Measurements from ENCODE around the gene OAF.
"Not testable (repeated sequence)": the region's sequence is repeated elsewhere in the genome, so short reads cannot be mapped to it uniquely, and the experiment has no call there.

The OAF gene

DNA sequence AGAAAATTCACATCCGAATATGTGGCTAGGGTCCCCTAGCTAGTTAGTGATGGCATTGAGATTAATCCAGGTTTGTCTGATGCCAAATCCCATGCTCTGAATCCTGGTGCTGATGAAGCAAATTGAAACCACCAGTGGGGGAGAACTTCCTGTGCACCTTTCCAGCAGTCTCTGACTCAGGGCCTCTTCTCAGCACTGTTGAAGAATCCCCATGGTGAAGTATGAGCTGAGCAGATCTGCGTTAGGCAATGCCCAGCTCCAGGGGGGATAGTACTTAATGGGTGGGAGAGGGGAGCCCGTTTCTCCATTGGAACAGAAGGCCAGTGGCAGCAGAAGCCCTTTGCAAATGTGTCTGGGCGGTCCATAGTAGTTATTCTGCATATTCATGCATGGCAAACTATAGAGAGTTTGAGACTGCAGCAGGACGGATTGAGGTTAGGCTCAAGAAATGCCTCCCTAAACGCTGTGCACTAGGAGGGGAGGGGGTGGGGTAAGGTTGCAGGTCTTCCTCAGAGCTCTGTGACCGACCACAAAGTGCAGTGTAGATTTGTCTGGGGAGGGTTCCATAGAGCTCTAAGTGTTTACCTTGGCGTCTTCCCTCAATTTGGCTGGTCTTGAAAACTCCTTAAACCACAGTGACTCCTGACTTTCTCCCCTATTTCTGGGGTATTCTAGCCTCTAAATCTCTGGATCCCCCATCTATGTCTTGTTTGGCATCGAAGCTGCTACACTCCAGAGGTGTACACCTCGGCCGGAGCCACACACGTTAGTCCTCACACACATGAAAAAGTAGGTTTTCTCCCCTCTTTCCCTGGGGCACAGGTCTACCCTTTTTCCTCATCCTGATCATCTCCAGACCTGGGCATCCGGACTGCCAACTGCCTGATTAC is 33.9 kb downstream of the OAF start:
- DNase-seq, result no peak

DNA sequence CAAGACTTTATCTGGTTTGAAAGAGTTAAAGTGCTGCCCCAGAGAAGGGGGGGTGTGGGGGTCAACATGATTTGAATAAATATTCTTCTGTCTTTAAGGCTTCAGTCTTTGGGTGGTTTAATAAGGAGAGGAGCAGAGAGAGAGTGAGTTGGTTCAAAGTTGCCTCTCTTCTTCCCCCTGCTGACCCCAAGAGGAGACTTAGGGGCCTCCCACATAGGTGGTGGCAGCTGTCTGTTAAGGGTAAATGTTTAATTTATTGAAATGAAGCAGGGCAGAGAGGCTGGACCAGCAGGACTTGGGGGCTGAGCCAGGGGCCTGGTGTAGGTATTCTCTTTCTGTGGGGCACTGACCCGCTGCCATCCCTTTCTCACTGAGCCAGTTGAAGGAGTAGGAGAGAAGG is 34.6 kb downstream of the OAF start:
- DNase-seq, result no peak

DNA sequence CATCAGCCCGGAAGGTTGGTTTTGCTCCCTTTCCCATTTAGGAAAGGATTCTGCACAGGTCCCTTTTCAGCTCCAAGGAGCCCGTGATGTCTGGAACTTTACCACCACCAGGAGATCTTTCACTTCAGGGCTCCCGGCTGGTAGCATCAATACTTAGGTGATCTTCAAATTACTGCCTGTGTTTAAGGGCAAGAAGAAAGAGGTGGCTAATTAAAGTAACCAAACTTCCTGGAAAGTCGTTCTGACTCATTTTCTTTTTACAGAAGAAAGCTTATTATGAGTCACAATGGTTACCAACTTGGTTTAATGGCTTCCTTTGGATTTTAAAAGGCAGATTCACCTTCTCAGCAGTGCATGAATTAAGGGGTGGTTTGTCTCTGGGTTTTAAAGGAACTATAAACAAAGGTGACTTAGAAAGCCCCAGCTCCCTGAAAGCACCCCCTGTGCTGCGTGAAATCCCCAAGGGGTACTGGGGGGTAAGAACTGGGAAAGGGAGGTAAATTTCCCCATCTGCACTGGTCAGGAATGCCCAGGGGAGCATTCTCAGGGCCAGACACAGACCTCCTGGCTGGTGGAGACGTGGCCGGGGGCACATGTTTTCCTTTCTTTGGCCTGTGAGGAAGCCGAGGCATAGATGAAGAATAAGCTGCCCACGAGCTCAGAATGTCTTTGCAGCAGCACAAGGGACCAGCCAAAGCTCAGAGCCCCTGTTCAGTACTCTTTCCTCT is 37.9 kb downstream of the OAF start:
- no peak for DNase-seq

DNA sequence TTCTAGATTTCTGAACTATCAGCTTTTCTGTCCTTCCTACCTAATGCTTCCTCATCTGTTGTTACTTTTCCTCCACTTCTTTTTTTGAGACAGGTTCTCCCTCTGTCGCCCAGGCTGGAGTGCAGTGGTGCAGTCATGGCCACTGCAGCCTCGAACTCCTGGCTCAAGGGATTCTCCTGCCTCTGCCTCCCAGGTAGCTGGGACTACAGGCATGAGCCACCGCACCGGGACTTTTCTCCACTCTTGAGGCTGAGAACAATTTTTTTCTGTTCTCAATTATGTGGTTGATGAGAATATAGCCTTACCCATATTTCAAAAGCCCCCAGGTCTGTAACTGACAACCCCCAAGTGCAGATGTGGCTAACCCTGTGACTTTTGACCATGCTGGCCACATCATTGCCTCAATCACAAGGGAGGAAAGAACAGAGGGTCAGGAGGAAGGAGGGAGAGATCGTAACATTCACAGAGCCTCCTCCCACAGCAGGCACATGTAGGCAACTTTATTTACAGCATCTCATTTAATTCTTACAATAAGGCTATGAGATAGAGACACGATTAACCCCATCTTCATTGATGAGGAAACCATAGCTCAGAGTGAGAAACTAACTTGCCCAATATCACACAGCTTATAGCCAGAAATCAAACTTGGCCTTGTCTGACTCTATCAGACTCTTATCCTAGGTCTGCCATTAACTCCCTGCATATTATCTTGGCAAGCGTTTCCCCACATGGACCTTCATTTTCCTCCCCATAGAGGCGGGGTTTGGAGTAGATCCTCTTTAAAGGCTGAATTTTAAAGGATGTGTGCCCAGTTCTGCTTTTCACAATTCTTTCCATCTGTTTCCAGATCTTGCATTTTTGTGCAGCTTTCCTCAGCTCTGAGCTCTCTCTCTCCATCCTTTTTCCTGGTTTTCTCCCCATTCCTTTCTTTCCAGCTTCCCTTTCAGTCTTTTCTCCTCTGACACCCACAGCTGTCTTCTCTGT is 38.7 kb downstream of the OAF start:
- no peak for DNase-seq

DNA sequence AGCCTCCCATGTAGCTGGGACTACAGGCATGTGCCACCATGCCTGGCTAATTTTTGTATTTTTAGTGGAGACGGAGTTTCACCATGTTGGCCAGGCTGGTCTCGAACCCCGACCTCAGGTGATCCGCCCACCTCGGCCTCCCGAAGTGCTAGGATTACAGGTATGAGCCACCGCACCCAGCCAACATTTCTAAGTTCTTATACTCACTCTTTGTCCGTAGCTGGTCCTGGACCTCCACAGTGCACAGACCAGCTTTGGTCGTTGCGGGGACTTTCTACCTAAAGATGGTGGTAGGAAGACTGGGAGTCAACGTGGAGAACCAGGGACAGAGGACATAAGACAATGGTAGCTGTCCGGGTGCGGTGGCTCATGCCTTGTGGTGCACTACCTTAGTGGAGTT is 42.5 kb downstream of the OAF start:
- DNase-seq, result not testable (repeated sequence)

DNA sequence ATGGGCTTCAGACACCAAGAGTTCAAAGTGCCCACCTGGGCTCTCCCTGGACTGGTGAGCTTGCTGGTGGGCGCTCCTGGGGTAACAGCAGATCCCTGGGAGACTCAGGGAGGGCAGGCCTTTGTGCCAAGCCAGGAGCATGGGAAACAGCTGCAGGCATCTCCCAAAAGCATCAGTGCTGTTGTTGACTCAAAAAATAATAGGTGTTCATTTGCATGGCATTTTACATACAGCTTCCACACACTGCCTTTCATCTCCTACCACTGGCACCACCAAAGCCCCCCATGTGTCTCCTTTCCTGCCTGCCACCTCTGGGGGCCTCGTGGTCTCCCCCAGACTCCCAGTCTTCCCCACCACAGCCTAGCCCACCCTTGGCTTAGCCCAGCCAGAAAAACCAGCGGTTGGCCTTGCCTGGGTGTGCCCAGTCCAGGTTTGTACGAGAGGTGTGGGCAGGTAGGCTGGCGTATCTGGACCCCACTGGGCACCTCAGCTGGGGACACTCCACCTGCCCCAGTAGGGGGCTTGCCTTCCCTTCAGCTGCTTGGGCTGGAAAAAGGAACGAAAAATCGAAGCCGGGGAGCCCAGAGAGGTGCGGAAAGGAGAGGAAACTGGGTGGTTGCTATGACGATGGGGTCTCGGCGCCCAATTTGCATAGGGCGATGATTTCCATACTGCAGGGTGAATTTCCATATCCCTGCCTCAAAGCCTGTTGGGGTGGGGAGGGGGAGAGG is 44.1 kb downstream of the OAF start:
- peak; percentile 51 for DNase-seq

DNA sequence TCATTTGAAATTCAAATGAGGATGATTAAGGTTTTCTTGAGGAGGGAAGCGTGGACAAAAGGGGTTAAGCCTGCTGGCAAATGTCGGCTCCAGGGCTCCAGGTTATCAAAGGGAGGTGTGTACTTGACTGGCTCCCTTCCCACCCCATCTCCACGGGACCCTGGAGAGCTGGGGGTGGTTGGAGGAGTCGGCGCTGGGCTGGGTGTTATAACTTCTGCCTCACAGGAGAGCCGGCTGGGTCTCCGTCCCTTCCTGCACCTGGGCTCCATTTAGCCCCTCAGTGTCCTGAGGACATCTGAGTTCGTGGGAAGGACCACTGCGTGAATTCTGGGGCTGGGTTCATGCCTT is 44.7 kb downstream of the OAF start:
- no peak for DNase-seq

DNA sequence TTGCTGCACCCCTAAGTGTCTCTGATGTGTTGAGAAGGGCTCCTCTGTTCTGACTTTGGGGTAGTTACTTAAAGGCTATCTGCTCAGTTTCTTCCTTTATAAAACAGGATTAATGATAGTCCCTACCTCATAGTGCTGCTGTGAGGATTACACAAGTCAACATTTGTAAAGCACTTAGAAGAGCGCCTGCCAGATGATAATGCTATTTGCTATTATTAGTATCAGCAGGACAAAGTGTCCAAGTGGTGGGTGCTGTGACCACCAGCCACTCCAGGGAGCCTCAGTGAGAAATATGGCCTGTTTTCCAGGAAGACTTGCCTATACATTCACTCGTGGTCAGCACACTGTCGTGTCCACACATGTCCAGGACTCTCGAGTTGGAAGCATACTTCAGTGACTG is 45.3 kb downstream of the OAF start:
- no peak for DNase-seq

DNA sequence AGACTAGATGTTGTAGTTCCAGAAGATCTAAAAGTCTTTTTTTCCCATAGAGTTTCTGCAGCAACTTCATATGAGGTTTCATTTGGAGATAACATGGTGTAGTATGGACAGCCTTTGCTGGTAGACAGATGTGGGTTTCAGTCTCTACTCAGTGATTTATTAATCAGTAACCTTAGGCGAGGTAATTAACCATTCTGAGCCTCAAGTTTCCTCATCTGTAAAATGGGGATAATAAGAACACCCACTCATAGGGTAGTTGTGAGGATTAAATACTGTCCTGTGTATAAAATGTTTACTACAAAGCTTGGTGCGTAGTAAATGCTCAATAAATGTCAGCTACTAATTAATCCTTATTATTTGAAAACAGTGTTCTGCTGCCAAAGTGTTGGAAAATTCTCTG is 45.9 kb downstream of the OAF start:
- DNase-seq, result no peak

DNA sequence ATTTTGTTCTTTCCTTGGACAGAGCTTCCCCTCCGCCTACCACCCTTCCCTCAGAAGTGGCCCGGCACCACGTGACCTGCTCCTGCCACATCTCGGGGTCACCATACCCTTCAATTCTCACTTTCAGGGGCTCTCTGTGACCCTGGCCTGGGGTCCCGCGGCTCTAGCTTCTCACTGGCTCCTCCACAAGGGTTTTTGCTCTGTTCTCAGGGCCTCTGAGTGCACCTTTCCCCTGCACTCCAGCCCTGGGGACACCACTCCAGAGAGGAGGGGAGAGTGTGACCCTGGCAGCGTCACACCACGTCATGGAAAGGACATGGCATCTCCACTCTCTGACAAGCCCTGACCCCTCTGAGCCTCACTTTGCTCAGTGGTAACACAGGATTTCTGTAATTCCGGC is 46.5 kb downstream of the OAF start:
- DNase-seq, result no peak

DNA sequence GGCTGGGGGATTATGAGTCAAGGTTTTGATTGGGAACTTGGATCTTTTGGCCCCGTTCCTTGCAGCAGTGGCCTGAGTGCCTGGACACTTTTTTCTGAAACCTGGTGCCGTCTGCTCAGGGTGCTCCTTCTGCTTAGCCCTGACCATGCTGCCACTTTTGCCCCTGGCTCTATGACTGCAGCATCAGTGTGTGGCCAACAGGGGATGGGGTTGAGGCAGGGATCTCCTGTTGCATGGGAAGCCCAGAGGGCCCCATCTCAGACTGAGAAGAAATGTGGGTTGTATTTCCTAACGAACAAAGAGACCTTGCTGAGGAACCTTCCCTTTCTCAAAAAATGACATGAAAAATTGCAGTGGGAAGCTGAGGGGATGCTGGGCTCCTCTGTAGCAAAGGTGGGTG is 47.8 kb downstream of the OAF start:
- DNase-seq, result no peak

DNA sequence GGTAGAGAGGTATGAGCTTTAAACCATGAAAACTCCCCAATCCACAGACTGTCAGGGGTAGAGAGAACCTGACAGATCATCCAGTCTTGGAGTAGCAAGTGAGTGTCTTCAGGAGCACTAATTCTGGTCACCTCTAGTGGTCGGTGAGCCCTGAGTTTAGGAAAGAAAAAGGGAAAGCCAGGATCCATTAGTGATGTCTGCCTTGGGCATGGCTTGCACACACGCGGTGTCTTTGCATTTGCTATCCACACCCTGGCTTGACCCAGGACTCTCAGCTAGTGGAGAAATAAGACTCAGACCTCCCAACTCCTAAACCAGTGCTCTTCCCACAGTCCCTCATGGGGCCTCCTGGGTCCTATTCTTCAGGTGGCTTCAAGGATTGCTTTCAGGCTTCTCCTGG is 48.4 kb downstream of the OAF start:
- no peak for DNase-seq

DNA sequence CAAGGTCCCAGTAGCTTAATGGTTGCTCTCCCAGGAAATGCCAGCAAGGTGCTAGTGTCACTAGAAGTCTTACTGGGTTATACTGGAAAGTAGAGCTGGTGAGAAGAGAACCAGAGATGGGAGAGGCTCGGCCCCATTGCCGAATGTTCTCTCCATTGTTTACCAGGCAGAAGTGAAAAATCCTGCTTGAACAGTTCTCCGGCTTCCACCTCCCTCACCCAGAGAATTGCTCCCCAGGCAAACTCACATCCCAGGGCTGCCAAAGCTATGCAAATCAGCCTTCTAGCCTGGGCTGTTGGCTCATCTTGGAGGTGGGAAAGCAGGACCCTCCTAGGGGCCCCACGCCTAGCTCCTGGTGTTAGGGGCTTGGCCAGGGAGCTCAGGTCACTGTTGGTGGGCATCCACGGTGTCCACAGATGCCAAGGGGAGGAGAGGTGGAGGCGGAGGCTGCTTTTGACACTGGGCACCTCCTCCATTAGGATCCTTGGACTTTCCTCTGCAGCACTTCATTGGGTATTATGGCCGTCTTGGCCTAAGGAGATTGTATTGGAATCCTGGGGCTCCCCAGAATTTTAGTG is 49.2 kb downstream of the OAF start:
- no peak for DNase-seq

DNA sequence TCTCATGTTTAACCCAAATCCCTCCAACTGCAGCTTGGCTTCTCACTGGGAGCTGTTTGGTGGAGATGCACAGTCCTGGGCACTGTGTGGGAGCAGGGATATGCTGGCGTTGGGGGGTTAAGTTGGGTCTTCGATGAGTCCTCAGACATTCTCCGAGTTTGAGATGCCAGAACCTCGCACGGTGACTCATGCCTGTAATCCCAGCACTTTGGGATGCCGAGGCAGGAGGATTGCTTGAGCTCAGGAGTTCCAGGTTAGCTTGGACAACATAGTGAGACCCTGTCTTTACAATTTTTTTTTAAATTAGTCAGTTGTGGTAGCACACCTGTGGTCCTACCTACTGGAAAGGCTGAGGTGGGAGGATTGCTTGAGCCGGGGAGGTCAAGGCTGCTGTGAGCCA is 49.8 kb downstream of the OAF start:
- DNase-seq, result no peak

DNA sequence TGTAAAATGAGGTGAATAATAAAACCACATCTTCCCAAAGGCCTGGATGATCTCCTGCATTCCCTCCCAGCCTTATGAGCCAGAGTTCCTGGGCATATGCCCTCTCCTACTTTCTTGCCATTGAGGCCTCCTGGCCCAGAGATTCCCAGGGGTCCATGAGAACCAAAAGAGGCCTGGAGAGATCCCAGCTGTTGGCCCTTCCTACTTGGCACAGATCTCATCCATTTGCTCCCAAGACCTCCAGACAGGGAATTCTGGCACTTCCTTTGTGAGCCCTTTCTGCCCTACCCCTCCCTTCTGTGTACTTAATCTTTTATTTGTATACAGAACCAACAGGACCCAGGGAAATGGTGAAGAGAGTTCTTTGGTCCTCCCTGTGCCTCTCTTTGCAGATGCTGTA is 50.5 kb downstream of the OAF start:
- no peak for DNase-seq

DNA sequence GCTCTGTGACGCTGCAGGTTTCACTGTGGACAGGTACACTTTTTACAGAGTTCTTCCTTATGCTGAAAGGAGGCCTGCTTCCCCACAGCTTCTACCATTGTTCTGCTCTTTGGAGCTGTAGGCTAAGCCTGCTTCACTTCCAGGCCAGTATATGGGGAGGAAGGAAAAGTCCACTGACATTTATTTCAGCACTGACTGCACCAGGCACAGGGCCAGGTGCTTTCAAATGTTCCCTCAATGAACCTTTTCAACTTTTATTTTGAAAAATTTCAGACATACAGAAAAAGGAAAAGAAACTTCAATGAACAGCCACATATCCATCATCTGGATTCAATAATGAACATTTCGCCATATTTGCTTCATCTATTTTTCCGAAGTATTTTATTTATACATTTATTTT is 51.1 kb downstream of the OAF start:
- no peak for DNase-seq

DNA sequence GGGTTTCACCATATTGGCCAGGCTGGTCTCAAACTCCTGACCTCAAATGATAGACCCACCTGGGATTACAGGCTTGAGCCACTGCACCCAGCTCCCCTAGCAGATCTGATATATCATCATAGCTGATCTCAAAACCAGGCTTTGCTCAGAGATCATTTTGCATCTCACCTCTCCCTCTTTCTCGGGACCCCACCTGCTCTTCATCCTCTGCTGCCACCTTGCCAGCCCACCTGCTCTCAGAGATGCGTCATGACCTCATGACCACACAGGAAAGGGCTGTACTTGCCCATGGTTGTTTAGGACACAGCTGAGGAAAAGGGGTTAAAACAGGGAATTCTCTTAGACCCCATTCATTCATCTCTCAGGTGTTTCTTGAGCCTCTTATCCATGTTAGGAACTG is 56.5 kb downstream of the OAF start:
- no peak for DNase-seq

DNA sequence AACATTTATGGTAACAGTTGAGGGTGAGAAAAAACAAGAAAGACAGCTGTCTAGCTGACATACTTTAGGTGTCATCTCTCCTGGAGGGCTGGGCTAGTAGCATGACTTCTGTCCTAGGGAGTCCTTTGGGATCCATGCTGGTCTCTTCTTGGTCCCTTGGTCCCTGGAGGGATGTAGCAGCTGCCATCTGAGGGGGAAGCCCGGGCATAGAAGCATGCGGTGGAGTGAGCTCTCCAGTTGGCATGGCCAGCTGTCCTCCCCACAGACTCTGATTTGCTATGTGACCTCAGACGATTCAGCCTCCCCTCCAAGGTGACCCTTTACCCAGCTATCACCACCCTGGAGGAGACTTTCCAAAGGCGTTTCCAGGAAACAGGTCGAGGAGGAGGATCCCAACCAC is 57.9 kb downstream of the OAF start:
- DNase-seq, result no peak

DNA sequence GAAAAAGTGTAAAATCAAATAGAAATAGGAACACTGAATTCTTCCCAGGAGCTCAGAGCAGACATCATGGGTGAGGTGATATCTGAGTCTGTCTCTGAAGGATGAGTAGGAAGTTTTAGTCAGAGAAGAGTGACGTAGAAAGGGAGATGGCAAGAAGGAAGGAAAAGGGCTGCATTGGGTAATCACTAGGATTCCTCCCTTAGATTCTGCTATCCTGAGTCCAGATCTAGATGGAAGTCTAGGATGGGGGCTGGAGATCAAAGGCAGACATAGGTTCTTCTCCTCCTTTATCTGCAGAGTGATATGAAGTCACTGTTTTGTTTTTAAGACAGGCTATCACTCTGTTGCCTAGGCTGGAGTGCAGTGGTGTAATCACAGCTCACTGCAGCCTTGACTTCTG is 59.6 kb downstream of the OAF start:
- DNase-seq, result no peak

DNA sequence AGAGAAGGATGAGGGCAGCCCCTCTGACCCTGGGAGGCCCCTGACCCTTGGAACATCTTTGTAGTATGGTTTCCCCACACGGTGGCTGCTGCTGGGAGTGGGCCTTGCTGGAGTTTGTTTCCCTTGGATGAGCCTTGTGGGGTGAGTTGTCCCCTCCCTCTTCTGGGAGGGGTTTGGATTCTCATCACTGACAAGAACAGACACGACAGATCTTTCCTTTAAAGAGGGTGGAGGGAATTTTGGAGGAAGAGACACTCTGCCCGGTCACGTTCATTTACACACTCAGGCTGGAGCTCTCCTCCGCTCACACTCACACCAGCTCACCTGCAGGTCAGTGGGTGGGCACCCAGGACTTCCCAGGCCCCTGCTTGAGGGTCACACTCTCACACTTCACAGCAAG is 60.8 kb downstream of the OAF start:
- no peak for DNase-seq

DNA sequence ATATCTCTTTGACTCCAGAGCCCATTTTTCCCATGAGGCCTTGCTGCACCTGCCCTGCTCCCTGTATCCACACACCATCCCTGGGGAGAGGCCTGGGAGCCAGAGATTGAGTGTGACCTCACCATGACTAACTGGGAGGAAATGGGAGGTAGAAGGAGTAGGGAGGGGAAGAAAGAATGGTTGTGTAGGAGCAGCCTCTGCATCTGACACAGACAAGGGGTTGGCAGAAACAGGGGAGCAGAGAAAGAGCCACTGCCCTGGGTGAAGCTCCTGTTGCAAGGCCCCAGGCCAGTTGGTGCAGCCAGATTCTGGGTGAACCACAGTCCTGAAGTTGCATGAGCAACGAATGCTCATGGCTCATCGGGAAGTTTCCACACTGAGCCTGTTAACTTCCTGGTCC is 61.5 kb downstream of the OAF start:
- DNase-seq, result no peak

DNA sequence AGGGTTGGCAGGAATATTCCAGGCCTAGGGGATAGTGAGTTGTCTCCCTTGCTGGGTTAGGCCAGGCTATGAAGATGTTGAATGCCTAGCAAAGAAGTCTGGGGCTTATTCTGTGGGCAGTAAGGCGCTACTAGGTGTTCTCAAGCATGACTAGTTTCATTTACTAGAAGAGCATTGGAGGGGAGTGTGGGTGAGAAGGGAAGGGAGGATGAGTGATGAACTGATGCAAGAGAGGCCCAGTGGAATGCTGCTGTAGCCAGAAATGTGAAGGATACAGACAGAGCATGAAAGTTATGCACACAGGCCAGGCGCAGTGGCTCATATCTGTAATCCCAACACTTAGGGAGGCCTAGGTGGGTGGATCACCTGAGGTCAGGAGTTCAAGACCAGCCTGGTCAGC is 62.6 kb downstream of the OAF start:
- DNase-seq, result no peak

Measured in eye (tissue), 1 donor.